WTC11 (cell line): Measurements from ENCODE around the gene NAT8L. TPM values are rescaled to one million over a fixed set of nuclear protein-coding genes. Genes with fewer than 3 reads are reported as not detected.

Experiments
- ATAC-seq: fragments of 200-7000 bp; cut with Tn5 transposase; 2 replicates; pipeline ENCODE4 v1.10.0; 2021; ENCODE audit warnings: mild to moderate bottlenecking, moderate library complexity
- CTCF ChIA-PET: fragments of 300-600 bp; sonication (Branson Sonifier 250); formaldehyde crosslinking; loops from one replicate; lab custom pipeline; 2021; ENCODE audit warnings: antibody characterized with exemption; lab: Charles Lee
- POLR2A ChIA-PET: fragments of 350-600 bp; sonication (Branson Sonifier 250); formaldehyde crosslinking; loops from one replicate; lab custom pipeline; 2021; ENCODE audit warnings: antibody characterized with exemption; lab: Charles Lee
- DNase-seq: peaks from one replicate; pipeline ENCODE4 v3.0.0; 2021; ENCODE audit warnings: low spot score
- H3K27ac Mint-ChIP-seq: 2 replicates; pipeline ENCODE4 v1.8.0; 2021; ENCODE audit warnings: mixed read lengths
- H3K27me3 Mint-ChIP-seq: 2 replicates; pipeline ENCODE4 v1.8.0; 2021; ENCODE audit warnings: low read depth, mild to moderate bottlenecking, moderate library complexity, mixed read lengths
- H3K36me3 Mint-ChIP-seq: 2 replicates; pipeline ENCODE4 v1.8.0; 2021; ENCODE audit warnings: mixed read lengths
- H3K4me1 Mint-ChIP-seq: 2 replicates; pipeline ENCODE4 v1.8.0; 2022; ENCODE audit warnings: mixed read lengths
- H3K4me3 Mint-ChIP-seq: 2 replicates; pipeline ENCODE4 v1.8.0; 2021; ENCODE audit warnings: mild to moderate bottlenecking, moderate library complexity, mixed read lengths
- H3K9me3 Mint-ChIP-seq: 2 replicates; pipeline ENCODE4 v1.8.0; 2021; ENCODE audit warnings: mixed read lengths
- ESRRA ChIP-seq: sonication (generic); formaldehyde crosslinking; IDR thresholded peaks from 2 replicates; pipeline ENCODE4 v1.8.1; 2022; ENCODE audit warnings: mild to moderate bottlenecking, missing genetic modification reagents, borderline replicate concordance
- ETV6 ChIP-seq: sonication (generic); formaldehyde crosslinking; IDR thresholded peaks from 2 replicates; pipeline ENCODE4 v1.8.1; 2022; ENCODE audit warnings: mild to moderate bottlenecking, missing genetic modification reagents
- FOXP1 ChIP-seq: sonication (generic); formaldehyde crosslinking; IDR thresholded peaks from 2 replicates; pipeline ENCODE4 v1.8.0; 2022; ENCODE audit warnings: missing genetic modification reagents, mild to moderate bottlenecking, moderate library complexity, borderline replicate concordance
- GABPB1 ChIP-seq: sonication (generic); formaldehyde crosslinking; IDR thresholded peaks from 2 replicates; pipeline ENCODE4 v1.8.1; 2023; ENCODE audit warnings: mild to moderate bottlenecking, missing genetic modification reagents
- GRHL2 ChIP-seq: fragments of 250-450 bp; sonication (Bioruptor Pico); IDR thresholded peaks from 2 replicates; pipeline ENCODE4 v1.8.0; 2022; ENCODE audit warnings: mild to moderate bottlenecking, moderate library complexity; ENCODE audit not compliant: insufficient replicate concordance, severe bottlenecking
- IRF2 ChIP-seq: sonication (generic); formaldehyde crosslinking; IDR thresholded peaks from 2 replicates; pipeline ENCODE4 v1.8.0; 2022; ENCODE audit warnings: low read depth, missing genetic modification reagents, borderline replicate concordance
- JAZF1 ChIP-seq: fragments of 250-450 bp; sonication (Bioruptor Pico); IDR thresholded peaks from 2 replicates; pipeline ENCODE4 v1.9.0; 2021; ENCODE audit warnings: moderate library complexity, mild to moderate bottlenecking, inconsistent platforms
- KAT7 ChIP-seq: sonication (generic); formaldehyde crosslinking; IDR thresholded peaks from 2 replicates; pipeline ENCODE4 v1.8.1; 2023; ENCODE audit warnings: missing genetic modification reagents, mild to moderate bottlenecking, borderline replicate concordance
- RELA ChIP-seq: sonication (generic); formaldehyde crosslinking; IDR thresholded peaks from 2 replicates; pipeline ENCODE4 v1.8.1; 2022; ENCODE audit warnings: missing genetic modification reagents, mild to moderate bottlenecking, borderline replicate concordance
- RORB ChIP-seq: fragments of 250-450 bp; sonication (Bioruptor Pico); IDR thresholded peaks from 2 replicates; pipeline ENCODE4 v1.9.0; 2021; ENCODE audit warnings: mild to moderate bottlenecking
- SP1 ChIP-seq: sonication (generic); formaldehyde crosslinking; conservative IDR thresholded peaks from 2 replicates; pipeline ENCODE4 v1.8.1; 2022; ENCODE audit warnings: missing genetic modification reagents
- TCF7 ChIP-seq: sonication (generic); formaldehyde crosslinking; IDR thresholded peaks from 2 replicates; pipeline ENCODE4 v1.8.0; 2022; ENCODE audit warnings: mild to moderate bottlenecking, low read depth, missing genetic modification reagents, moderate library complexity
- ZNF263 ChIP-seq: sonication (generic); formaldehyde crosslinking; IDR thresholded peaks from 2 replicates; pipeline ENCODE4 v1.8.1; 2022; ENCODE audit warnings: low read depth, mild to moderate bottlenecking, moderate library complexity, missing genetic modification reagents
- ZNF416 ChIP-seq: fragments of 250-450 bp; sonication (Bioruptor Pico); IDR thresholded peaks from 2 replicates; pipeline ENCODE4 v1.9.0; 2021; ENCODE audit warnings: mild to moderate bottlenecking, inconsistent platforms
- ZNF423 ChIP-seq: fragments of 250-450 bp; sonication (Bioruptor Pico); IDR thresholded peaks from 2 replicates; pipeline ENCODE4 v2.1.2; 2022; ENCODE audit warnings: mild to moderate bottlenecking, moderate library complexity
- total RNA-seq: library from RNA; stranded (reverse); gene quantifications from 3 replicates; pipeline ENCODE4 v1.2.3, GENCODE V29; 2021
- TF ChIP-seq, protein P1 (sequence below): fragments of 200-600 bp; IDR thresholded peaks from 2 replicates; pipeline ENCODE4 v1.8.0; 2022; ENCODE audit warnings: antibody characterized with exemption
- TF ChIP-seq, protein P2 (sequence below): sonication (generic); formaldehyde crosslinking; IDR thresholded peaks from 2 replicates; pipeline ENCODE4 v1.8.1; 2022; ENCODE audit warnings: low read depth, missing genetic modification reagents, borderline replicate concordance
- TF ChIP-seq, protein P3 (sequence below): fragments of 250-450 bp; sonication (Bioruptor Pico); IDR thresholded peaks from 2 replicates; pipeline ENCODE4 v1.9.0; 2021; ENCODE audit warnings: mild to moderate bottlenecking
- TF ChIP-seq, protein P4 (sequence below): fragments of 250-450 bp; sonication (Bioruptor Pico); IDR thresholded peaks from 2 replicates; pipeline ENCODE4 v1.9.0; 2021; ENCODE audit warnings: mild to moderate bottlenecking
- TF ChIP-seq, protein P5 (sequence below): sonication (generic); formaldehyde crosslinking; IDR thresholded peaks from 2 replicates; pipeline ENCODE4 v1.8.1; 2023; ENCODE audit warnings: mild to moderate bottlenecking, missing genetic modification reagents
- TF ChIP-seq, protein P6 (sequence below): sonication (generic); formaldehyde crosslinking; conservative IDR thresholded peaks from 2 replicates; pipeline ENCODE4 v1.8.1; 2023; ENCODE audit warnings: mild to moderate bottlenecking, low read depth, missing genetic modification reagents, moderate library complexity

Gene NAT8L
- total RNA-seq, 1 experiment from 2014 or later: 20.0 TPM

DNA sequence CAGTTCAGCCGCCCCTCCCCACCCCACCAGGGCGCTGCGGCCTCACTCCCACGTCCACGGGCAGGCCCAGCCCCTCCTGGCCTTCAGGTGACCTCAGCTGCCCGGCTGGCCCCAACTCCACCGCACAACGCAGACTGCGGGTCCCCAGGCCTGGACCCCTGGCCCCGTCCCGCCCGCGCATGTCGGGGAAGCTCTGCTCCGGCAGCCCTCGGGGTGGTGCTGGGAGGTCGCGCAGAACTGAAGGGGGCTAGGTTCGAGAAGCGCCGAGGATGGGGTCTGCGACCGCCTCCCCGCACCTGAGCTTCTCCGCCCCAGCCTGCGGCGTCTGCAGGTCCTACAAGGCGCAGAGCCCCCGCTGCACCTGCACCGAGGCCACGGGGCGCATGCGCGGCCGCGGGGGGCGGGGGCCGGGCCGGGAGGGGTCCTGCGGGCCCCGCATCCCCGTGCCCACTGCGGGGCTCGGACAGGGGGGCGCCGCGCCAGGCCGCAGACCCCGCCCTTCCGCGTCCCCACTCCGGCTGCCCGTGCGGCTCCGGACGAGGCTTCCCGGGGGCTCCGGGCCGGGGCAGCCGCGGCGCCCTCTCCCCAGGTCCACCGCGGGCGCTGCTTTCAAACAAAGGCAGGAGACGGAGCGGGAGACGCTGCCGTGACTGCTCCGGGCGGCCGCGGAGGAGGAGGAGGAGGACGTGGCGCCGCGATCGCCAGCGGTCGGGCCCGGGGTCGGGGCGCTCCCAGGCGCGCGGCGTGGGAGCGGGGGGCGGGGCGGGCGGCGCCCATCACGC lies 672 bp upstream of the NAT8L start:
- POLR2A ChIA-PET: interaction anchor here (0.5 kb wide), 1 partner anchor 45 kb away, joined by 3 read pairs; no protein-coding TSS in a partner anchor
- Mint-ChIP-seq H3K27me3 (peaks cover 50% of the 10 kb centered on the region), H3K27ac (no peak overlapping the region), H3K36me3 (no peaks in the 10 kb centered on the region), H3K4me1 (peaks cover 3% of the 10 kb centered on the region), H3K4me3 (peak overlapping the region; percentile 55), H3K9me3 (no peaks in the 10 kb centered on the region)
- ATAC-seq (peak; percentile 16), DNase-seq (no peak)
- TF ChIP-seq TCF7 (CRISPR knock-in tag): no peak
- TF ChIP-seq, protein P1, sequence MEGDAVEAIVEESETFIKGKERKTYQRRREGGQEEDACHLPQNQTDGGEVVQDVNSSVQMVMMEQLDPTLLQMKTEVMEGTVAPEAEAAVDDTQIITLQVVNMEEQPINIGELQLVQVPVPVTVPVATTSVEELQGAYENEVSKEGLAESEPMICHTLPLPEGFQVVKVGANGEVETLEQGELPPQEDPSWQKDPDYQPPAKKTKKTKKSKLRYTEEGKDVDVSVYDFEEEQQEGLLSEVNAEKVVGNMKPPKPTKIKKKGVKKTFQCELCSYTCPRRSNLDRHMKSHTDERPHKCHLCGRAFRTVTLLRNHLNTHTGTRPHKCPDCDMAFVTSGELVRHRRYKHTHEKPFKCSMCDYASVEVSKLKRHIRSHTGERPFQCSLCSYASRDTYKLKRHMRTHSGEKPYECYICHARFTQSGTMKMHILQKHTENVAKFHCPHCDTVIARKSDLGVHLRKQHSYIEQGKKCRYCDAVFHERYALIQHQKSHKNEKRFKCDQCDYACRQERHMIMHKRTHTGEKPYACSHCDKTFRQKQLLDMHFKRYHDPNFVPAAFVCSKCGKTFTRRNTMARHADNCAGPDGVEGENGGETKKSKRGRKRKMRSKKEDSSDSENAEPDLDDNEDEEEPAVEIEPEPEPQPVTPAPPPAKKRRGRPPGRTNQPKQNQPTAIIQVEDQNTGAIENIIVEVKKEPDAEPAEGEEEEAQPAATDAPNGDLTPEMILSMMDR: no peak
- no peak for TF ChIP-seq RORB (CRISPR knock-in tag)
- TF ChIP-seq, protein P2, sequence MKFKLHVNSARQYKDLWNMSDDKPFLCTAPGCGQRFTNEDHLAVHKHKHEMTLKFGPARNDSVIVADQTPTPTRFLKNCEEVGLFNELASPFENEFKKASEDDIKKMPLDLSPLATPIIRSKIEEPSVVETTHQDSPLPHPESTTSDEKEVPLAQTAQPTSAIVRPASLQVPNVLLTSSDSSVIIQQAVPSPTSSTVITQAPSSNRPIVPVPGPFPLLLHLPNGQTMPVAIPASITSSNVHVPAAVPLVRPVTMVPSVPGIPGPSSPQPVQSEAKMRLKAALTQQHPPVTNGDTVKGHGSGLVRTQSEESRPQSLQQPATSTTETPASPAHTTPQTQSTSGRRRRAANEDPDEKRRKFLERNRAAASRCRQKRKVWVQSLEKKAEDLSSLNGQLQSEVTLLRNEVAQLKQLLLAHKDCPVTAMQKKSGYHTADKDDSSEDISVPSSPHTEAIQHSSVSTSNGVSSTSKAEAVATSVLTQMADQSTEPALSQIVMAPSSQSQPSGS: no peak
- no peak for TF ChIP-seq IRF2
- TF ChIP-seq GRHL2 (CRISPR knock-in tag): no peak
- TF ChIP-seq, protein P3, sequence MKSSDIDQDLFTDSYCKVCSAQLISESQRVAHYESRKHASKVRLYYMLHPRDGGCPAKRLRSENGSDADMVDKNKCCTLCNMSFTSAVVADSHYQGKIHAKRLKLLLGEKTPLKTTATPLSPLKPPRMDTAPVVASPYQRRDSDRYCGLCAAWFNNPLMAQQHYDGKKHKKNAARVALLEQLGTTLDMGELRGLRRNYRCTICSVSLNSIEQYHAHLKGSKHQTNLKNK (CRISPR knock-in tag): no peak
- TF ChIP-seq ZNF416 (CRISPR knock-in tag): no peak
- TF ChIP-seq KAT7 (CRISPR knock-in tag): 0 out of 2 replicates have a peak, but pooled peaks have one; percentile 31
- peak; percentile 12; the same call in 1 of the 2 replicates for TF ChIP-seq ZNF423 (CRISPR knock-in tag)
- no peak for TF ChIP-seq RELA (CRISPR knock-in tag)
- no peak for TF ChIP-seq GABPB1 (CRISPR knock-in tag)
- no peak for TF ChIP-seq JAZF1 (CRISPR knock-in tag)
- TF ChIP-seq FOXP1 (CRISPR knock-in tag): peak; percentile 41; the same call in 1 of the 2 replicates
- TF ChIP-seq SP1 (CRISPR knock-in tag): peak; percentile 48; the same call in 1 of the 2 replicates
- CTCF ChIA-PET: interaction anchor here (0.8 to 1.6 kb wide), 2 partner anchors 17 to 546 kb away, joined by 3 to 5 read pairs; a partner anchor contains a TSS

DNA sequence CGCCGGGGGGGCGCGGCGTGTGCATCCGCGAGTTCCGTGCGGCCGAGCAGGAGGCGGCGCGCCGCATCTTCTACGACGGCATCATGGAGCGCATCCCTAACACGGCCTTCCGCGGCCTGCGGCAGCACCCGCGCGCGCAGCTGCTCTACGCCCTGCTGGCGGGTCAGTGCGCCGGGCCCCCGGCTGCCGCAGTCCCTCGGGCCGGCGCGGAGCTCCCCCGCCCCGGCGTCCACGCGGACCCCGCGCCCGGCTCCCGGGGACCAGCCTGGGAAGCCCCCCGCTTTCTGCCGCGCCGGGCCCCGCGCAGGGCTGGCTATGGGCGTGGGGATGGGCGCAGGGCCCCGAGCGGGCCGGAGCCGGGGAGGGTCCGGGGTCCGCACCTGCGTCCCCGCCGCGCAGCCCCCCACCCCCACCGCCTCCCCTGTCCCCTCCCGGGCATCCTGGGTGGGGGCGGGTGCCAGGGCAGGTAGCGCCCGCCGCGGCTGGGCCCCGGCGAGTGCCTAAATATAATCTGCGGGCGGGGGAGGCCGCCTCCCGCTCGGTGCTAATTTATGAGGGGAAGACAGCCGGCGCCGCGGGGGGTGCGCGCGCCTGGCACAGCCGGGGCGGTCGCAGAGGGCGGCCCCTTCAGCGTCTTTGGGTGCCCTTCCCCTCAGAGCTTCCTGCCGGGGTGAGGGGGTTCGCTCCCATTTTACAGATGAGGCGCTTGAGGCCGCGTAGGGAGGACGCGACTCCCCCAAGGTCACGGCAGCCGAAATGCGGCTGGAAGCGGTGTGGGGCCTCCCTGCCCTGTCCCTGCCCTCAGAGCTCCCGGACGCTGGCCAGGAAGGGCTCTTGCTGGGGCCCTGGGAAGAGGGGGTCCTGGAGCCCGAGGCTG lies 837 bp downstream of the NAT8L start:
- POLR2A ChIA-PET: interaction anchor here (0.6 kb wide), 1 partner anchor 1435 kb away, joined by 3 read pairs; no protein-coding TSS in a partner anchor
- H3K36me3 Mint-ChIP-seq: no peaks in the 10 kb centered on the region
- peak overlapping the region; percentile 53 for H3K4me3 Mint-ChIP-seq
- CTCF ChIA-PET: interaction anchor here (1.2 to 2.0 kb wide), 4 partner anchors 10 to 160 kb away, joined by 3 to 5 read pairs (median 4); no protein-coding TSS in a partner anchor
- ATAC-seq: 0 out of 2 replicates have a peak, but pooled peaks have one; percentile 7
- peaks cover 3% of the 10 kb centered on the region for H3K4me1 Mint-ChIP-seq
- H3K9me3 Mint-ChIP-seq: no peaks in the 10 kb centered on the region
- H3K27me3 Mint-ChIP-seq: peaks cover 47% of the 10 kb centered on the region
- no peak for DNase-seq
- H3K27ac Mint-ChIP-seq: no peak overlapping the region
- TF ChIP-seq, protein P4, sequence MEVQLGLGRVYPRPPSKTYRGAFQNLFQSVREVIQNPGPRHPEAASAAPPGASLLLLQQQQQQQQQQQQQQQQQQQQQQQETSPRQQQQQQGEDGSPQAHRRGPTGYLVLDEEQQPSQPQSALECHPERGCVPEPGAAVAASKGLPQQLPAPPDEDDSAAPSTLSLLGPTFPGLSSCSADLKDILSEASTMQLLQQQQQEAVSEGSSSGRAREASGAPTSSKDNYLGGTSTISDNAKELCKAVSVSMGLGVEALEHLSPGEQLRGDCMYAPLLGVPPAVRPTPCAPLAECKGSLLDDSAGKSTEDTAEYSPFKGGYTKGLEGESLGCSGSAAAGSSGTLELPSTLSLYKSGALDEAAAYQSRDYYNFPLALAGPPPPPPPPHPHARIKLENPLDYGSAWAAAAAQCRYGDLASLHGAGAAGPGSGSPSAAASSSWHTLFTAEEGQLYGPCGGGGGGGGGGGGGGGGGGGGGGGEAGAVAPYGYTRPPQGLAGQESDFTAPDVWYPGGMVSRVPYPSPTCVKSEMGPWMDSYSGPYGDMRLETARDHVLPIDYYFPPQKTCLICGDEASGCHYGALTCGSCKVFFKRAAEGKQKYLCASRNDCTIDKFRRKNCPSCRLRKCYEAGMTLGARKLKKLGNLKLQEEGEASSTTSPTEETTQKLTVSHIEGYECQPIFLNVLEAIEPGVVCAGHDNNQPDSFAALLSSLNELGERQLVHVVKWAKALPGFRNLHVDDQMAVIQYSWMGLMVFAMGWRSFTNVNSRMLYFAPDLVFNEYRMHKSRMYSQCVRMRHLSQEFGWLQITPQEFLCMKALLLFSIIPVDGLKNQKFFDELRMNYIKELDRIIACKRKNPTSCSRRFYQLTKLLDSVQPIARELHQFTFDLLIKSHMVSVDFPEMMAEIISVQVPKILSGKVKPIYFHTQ (CRISPR knock-in tag): no peak
- TF ChIP-seq ZNF263 (CRISPR knock-in tag) (no peak), ESRRA (CRISPR knock-in tag) (peak; percentile 91; the same call in 1 of the 2 replicates), GRHL2 (CRISPR knock-in tag) (no peak), ETV6 (CRISPR knock-in tag) (no peak)
- TF ChIP-seq, protein P5, sequence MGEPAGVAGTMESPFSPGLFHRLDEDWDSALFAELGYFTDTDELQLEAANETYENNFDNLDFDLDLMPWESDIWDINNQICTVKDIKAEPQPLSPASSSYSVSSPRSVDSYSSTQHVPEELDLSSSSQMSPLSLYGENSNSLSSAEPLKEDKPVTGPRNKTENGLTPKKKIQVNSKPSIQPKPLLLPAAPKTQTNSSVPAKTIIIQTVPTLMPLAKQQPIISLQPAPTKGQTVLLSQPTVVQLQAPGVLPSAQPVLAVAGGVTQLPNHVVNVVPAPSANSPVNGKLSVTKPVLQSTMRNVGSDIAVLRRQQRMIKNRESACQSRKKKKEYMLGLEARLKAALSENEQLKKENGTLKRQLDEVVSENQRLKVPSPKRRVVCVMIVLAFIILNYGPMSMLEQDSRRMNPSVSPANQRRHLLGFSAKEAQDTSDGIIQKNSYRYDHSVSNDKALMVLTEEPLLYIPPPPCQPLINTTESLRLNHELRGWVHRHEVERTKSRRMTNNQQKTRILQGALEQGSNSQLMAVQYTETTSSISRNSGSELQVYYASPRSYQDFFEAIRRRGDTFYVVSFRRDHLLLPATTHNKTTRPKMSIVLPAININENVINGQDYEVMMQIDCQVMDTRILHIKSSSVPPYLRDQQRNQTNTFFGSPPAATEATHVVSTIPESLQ (CRISPR knock-in tag): no peak
- TF ChIP-seq, protein P6, sequence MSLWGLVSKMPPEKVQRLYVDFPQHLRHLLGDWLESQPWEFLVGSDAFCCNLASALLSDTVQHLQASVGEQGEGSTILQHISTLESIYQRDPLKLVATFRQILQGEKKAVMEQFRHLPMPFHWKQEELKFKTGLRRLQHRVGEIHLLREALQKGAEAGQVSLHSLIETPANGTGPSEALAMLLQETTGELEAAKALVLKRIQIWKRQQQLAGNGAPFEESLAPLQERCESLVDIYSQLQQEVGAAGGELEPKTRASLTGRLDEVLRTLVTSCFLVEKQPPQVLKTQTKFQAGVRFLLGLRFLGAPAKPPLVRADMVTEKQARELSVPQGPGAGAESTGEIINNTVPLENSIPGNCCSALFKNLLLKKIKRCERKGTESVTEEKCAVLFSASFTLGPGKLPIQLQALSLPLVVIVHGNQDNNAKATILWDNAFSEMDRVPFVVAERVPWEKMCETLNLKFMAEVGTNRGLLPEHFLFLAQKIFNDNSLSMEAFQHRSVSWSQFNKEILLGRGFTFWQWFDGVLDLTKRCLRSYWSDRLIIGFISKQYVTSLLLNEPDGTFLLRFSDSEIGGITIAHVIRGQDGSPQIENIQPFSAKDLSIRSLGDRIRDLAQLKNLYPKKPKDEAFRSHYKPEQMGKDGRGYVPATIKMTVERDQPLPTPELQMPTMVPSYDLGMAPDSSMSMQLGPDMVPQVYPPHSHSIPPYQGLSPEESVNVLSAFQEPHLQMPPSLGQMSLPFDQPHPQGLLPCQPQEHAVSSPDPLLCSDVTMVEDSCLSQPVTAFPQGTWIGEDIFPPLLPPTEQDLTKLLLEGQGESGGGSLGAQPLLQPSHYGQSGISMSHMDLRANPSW (CRISPR knock-in tag): no peak
